Testis (tissue), 3 donors: ENCODE data around the gene NOC4L. TPM values are rescaled to one million over a fixed set of nuclear protein-coding genes. Genes with fewer than 3 reads are reported as not detected.

Experiments used
- DNase-seq: peaks from one replicate; pipeline ENCODE4 v3.0.0-alpha.2; 2019
- H3K27ac ChIP-seq, 2 donors: fragments of 200-600 bp; sonication (generic); one replicate each; pipeline ENCODE4 v1.5.1; 2019
- H3K27me3 ChIP-seq: fragments of 200-600 bp; sonication (generic); one replicate; pipeline ENCODE4 v1.5.1; 2019
- H3K36me3 ChIP-seq: fragments of 200-600 bp; sonication (generic); one replicate; pipeline ENCODE4 v1.5.1; 2017; ENCODE audit warnings: low read depth; ENCODE audit errors: missing control alignments
- H3K4me1 ChIP-seq: fragments of 200-600 bp; sonication (generic); one replicate; pipeline ENCODE4 v1.5.1; 2019
- H3K4me3 ChIP-seq, 2 donors: fragments of 200-600 bp; sonication (generic); one replicate each; pipeline ENCODE4 v1.5.1; 2017 to 2019
- H3K9me3 ChIP-seq: fragments of 200-600 bp; sonication (generic); one replicate; pipeline ENCODE4 v1.5.1; 2017
- CTCF ChIP-seq, 3 experiments: fragments of 450-650 bp in 2 of 3; fragments of 200-600 bp in 1 of 3; sonication (generic) in 1 of 3; IDR thresholded peaks; one replicate each; pipeline ENCODE4 v1.5.1; 2016 to 2019; ENCODE audit warnings: antibody characterized with exemption in 3 of 3, mild to moderate bottlenecking in 2 of 3, moderate library complexity in 1 of 3
- POLR2A ChIP-seq: fragments of 450-650 bp; IDR thresholded peaks from one replicate; pipeline ENCODE4 v1.6.1; 2017; ENCODE audit warnings: antibody characterized with exemption, mild to moderate bottlenecking, moderate library complexity
- WGBS, 2 donors: methylation state at CpG; one replicate each; pipeline ENCODE4 v1.1.5; 2018; 5-methylcytosine and 5-hydroxymethylcytosine counted together
- intact Hi-C: fragments of 100-400 bp; cut with DNase I; formaldehyde crosslinking; loops from one replicate; pipeline ENCODE4 v1.15.1; 2023; ENCODE audit warnings: low total_unique reads
- polyA plus RNA-seq: library from polyadenylated mRNA; stranded (reverse); fragments of 350-450 nt; fragmentation: Illumina TruSeq; extraction: RNeasy Lipid Tissue Mini Kit (QIAGEN cat#74804); gene quantifications from one replicate; pipeline ENCODE4 v1.2.3, GENCODE V29; 2014; ENCODE audit warnings: low read depth, low replicate concordance; ENCODE audit not compliant: insufficient read depth
- total RNA-seq, 2 donors: library from RNA; depleted of rRNA; stranded (reverse); fragments of >200 nt; gene quantifications; one replicate each; pipeline ENCODE4 v1.2.3, GENCODE V29; 2016

NOC4L gene
- total and polyA plus RNA-seq, 3 donors from 2014 or later = 64.4 to 67.2 (median 65.2) TPM

DNA sequence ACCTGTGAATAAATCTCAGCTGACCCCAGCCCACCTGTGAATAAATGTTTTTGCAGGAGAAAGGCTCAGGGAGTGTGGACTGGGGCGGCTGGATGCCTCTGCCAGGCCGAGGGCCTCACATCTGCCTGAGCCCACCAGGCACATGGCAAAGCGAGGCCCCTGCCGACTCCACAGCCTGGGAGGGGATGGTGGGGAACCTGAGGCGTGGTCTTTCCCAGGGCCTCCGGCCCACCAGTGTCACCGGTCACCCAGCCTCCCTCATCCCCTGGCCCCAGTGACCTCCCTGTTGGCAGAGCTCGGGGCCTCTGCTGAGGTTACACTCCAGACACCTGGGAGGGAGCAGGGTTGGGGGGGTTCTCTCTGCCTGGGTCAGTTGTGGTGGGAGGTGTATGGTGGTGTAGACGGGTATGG lies 8.2 kb downstream of the NOC4L start:
- no peak for DNase-seq
- WGBS, 2 donors = 91% methylated on average over 4 to 9 of the region's 9 CpGs
- H3K36me3 ChIP-seq = no peaks in the 10 kb centered on the region

DNA sequence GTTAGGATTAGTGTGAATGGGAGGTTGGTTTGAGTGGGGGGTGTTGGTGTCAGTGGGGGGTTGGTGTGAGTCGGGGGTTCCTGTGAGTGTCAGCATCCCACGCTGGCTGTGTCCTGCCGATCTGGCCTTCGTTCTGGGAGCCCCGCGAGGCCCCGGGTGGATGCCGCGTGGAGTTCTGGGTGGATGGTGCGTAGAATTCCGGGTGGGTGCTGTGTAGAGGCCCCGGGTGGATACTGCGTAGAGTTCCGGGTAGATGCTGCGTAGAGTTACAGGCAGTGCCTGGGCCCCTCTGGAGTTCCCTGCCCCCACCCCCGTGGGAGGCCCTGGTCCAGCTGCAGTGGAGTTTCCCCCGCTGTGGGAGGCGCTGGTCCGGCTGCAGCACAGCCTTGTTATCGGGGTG lies 8.7 kb downstream of the NOC4L start:
- no peak for DNase-seq
- 87 to 93% methylated on average over 20 of the region's 20 CpGs for WGBS, 2 donors
- Histone ChIP-seq H3K36me3 (no peaks in the 10 kb centered on the region), H3K9me3 (no peaks in the 10 kb centered on the region), H3K4me1 (no peaks in the 10 kb centered on the region), H3K27ac (no peak overlapping the region), H3K27me3 (no peaks in the 10 kb centered on the region), H3K4me3 (no peak overlapping the region)
- TF ChIP-seq CTCF (IDR thresholded peaks at IDR 0.05) = no peak
- TF ChIP-seq POLR2A = no peak
- intact Hi-C loops = loop anchor here (10.0 kb wide), 1 partner anchor 262 kb away; no protein-coding TSS in a partner anchor

More for the DNA sequence above, 8.2 kb downstream of the NOC4L start:
- no peaks in the 10 kb centered on the region for H3K4me1 ChIP-seq
- TF ChIP-seq POLR2A (no peak), CTCF (IDR thresholded peaks at IDR 0.05) (no peak)
- intact Hi-C loops = loop anchor here (10.0 kb wide), 1 partner anchor 262 kb away; no protein-coding TSS in a partner anchor
- H3K27me3 ChIP-seq = no peaks in the 10 kb centered on the region
- no peaks in the 10 kb centered on the region for H3K9me3 ChIP-seq
- H3K27ac ChIP-seq = no peak overlapping the region
- H3K4me3 ChIP-seq = no peak overlapping the region

GRCh38 chr12:132153501-132154340 lies 9.5 kb downstream of the NOC4L start:
- H3K27ac ChIP-seq = no peak overlapping the region
- H3K9me3 ChIP-seq = no peaks in the 10 kb centered on the region
- no peak overlapping the region for H3K4me3 ChIP-seq
- TF ChIP-seq CTCF (IDR thresholded peaks at IDR 0.05) (peak; percentile 71 to 80 (median 74)), POLR2A (no peak)
- intact Hi-C loops = loop anchor here (10.0 kb wide), 1 partner anchor 261 kb away; no protein-coding TSS in a partner anchor
- 39 to 49% methylated on average over 25 to 40 of the region's 41 CpGs for WGBS, 2 donors
- peak; percentile 69 for DNase-seq
- no peaks in the 10 kb centered on the region for H3K36me3 ChIP-seq
- H3K4me1 ChIP-seq = no peaks in the 10 kb centered on the region
- no peaks in the 10 kb centered on the region for H3K27me3 ChIP-seq

- intact Hi-C loops = loop anchor here (10.0 kb wide), 1 partner anchor 260 kb away; no protein-coding TSS in a partner anchor
- Histone ChIP-seq H3K4me3 (no peak overlapping the region), H3K27ac (no peak overlapping the region), H3K27me3 (no peaks in the 10 kb centered on the region), H3K36me3 (no peaks in the 10 kb centered on the region), H3K4me1 (no peaks in the 10 kb centered on the region), H3K9me3 (no peaks in the 10 kb centered on the region)
- 71 to 77% methylated on average over 7 to 21 of the region's 21 CpGs for WGBS, 2 donors
- no peak for TF ChIP-seq CTCF (IDR thresholded peaks at IDR 0.05)
- no peak for TF ChIP-seq POLR2A
- no peak for DNase-seq
Observed at GRCh38 chr12:132154341-132154761, 10.1 kb downstream of the NOC4L start.
